Activated T-helper 1 cell treated with anti-CD3 and anti-CD28 coated beads, Interleukin-2, amount 50 U/mL, for 16 hours (primary cell): Measurements from ENCODE around the gene SHC3.

Experiments used
- DNase-seq, 2 donors: peaks; one replicate each; pipeline ENCODE4 v3.0.0-alpha.2; 2020; ENCODE audit warnings: low read depth in 1 of 2, low spot score in 1 of 2

SHC3 gene

GRCh38 chr9:88966894-88967676 lies 211.5 kb downstream of the SHC3 start:
- DNase-seq = no peak

GRCh38 chr9:88965473-88965872 lies 213.1 kb downstream of the SHC3 start:
- DNase-seq = no peak

GRCh38 chr9:88960632-88961031 lies 218.0 kb downstream of the SHC3 start:
- DNase-seq = no peak

GRCh38 chr9:88959727-88960469 lies 218.7 kb downstream of the SHC3 start:
- DNase-seq = no peak

- DNase-seq = no peak
Observed at GRCh38 chr9:88957526-88957925, 221.1 kb downstream of the SHC3 start.
